GM23338 (cell line): ENCODE measurements around the gene HMGB4. TPM values are rescaled to one million over a fixed set of nuclear protein-coding genes. Genes with fewer than 3 reads are reported as not detected.

Experiments used
- ATAC-seq: fragments of 200-7000 bp; cut with Tn5 transposase; 3 replicates; pipeline ENCODE4 v1.9.1; 2020
- DNase-seq: peaks from one replicate; pipeline ENCODE4 v3.0.0-alpha.2; 2015; ENCODE audit warnings: low spot score
- H2AFZ ChIP-seq: fragments of 200-600 bp; sonication (generic); 2 replicates; pipeline ENCODE4 v1.8.0; 2016; ENCODE audit warnings: antibody characterized with exemption, mild to moderate bottlenecking, moderate library complexity
- H3F3A ChIP-seq: fragments of 200-600 bp; sonication (generic); replicated peaks from 2 replicates; pipeline ENCODE4 v1.8.0; 2017; ENCODE audit warnings: antibody characterized with exemption, mixed run types, low read depth
- H3K27ac ChIP-seq: fragments of 200-600 bp; sonication (generic); 2 replicates; pipeline ENCODE4 v1.6.1; 2016; ENCODE audit warnings: low read depth
- H3K27me3 ChIP-seq: fragments of 200-600 bp; sonication (generic); 2 replicates; pipeline ENCODE4 v1.8.0; 2016; ENCODE audit warnings: mild to moderate bottlenecking, mixed run types, moderate library complexity; ENCODE audit not compliant: insufficient read depth
- H3K36me3 ChIP-seq: fragments of 200-600 bp; sonication (generic); 2 replicates; pipeline ENCODE4 v1.8.0; 2016; ENCODE audit warnings: mild to moderate bottlenecking; ENCODE audit not compliant: insufficient read depth
- H3K4me1 ChIP-seq: fragments of 200-600 bp; sonication (generic); 2 replicates; pipeline ENCODE4 v1.8.0; 2016; ENCODE audit warnings: mild to moderate bottlenecking, moderate library complexity; ENCODE audit not compliant: insufficient read depth
- H3K4me2 ChIP-seq: fragments of 200-600 bp; sonication (generic); 2 replicates; pipeline ENCODE4 v1.7.1; 2017; ENCODE audit warnings: mixed run types
- H3K4me3 ChIP-seq: fragments of 200-600 bp; sonication (generic); 2 replicates; pipeline ENCODE4 v1.6.1; 2016; ENCODE audit warnings: mixed run types
- H3K79me2 ChIP-seq: fragments of 200-600 bp; sonication (generic); replicated peaks from 2 replicates; pipeline ENCODE4 v1.8.0; 2017; ENCODE audit warnings: mild to moderate bottlenecking; ENCODE audit not compliant: insufficient read depth
- H3K9me2 ChIP-seq: fragments of 200-600 bp; sonication (generic); 2 replicates; pipeline ENCODE4 v1.8.0; 2017; ENCODE audit not compliant: insufficient read depth
- H4K20me1 ChIP-seq: fragments of 200-600 bp; sonication (generic); replicated peaks from 2 replicates; pipeline ENCODE4 v1.8.0; 2017; ENCODE audit warnings: mild to moderate bottlenecking; ENCODE audit not compliant: insufficient read depth
- H3K27ac Mint-ChIP-seq: 2 replicates; pipeline ENCODE4 v1.8.0; 2020; ENCODE audit warnings: inconsistent platforms, mild to moderate bottlenecking, moderate library complexity, mixed read lengths
- H3K27me3 Mint-ChIP-seq: 3 replicates; pipeline ENCODE4 v1.8.0; 2022; ENCODE audit warnings: low read depth, mild to moderate bottlenecking, moderate library complexity, mixed read lengths, inconsistent platforms; ENCODE audit not compliant: insufficient read depth, poor library complexity
- H3K36me3 Mint-ChIP-seq: 3 replicates; pipeline ENCODE4 v1.8.0; 2021; ENCODE audit warnings: low read depth, mild to moderate bottlenecking, inconsistent platforms, moderate library complexity, mixed read lengths
- H3K4me1 Mint-ChIP-seq: 3 replicates; pipeline ENCODE4 v1.8.0; 2020; ENCODE audit warnings: mild to moderate bottlenecking, inconsistent platforms, mixed read lengths
- H3K4me3 Mint-ChIP-seq: 3 replicates; pipeline ENCODE4 v1.8.0; 2021; ENCODE audit warnings: moderate library complexity, mild to moderate bottlenecking, inconsistent platforms, mixed read lengths
- H3K9me3 Mint-ChIP-seq: 3 replicates; pipeline ENCODE4 v1.8.0; 2020; ENCODE audit warnings: moderate library complexity, mild to moderate bottlenecking, inconsistent platforms, mixed read lengths
- EZH2 ChIP-seq: fragments of 200-600 bp; sonication (generic); IDR thresholded peaks from one replicate; pipeline ENCODE4 v1.8.0; 2017; ENCODE audit warnings: antibody characterized with exemption, mild to moderate bottlenecking, low read depth; ENCODE audit not compliant: unreplicated experiment
- JUNB ChIP-seq: IDR thresholded peaks from one replicate; pipeline ENCODE4 v1.6.1; 2016; ENCODE audit warnings: antibody characterized with exemption; ENCODE audit not compliant: unreplicated experiment
- NANOG ChIP-seq: IDR thresholded peaks from 2 replicates; pipeline ENCODE4 v1.6.1; 2016; ENCODE audit warnings: antibody characterized with exemption, borderline replicate concordance
- POLR2AphosphoS5 ChIP-seq: IDR thresholded peaks from 2 replicates; pipeline ENCODE4 v1.6.1; 2016; ENCODE audit warnings: antibody characterized with exemption, low read depth
- STAT1 ChIP-seq: IDR thresholded peaks from one replicate; pipeline ENCODE4 v1.6.1; 2016; ENCODE audit warnings: antibody characterized with exemption; ENCODE audit not compliant: unreplicated experiment
- polyA plus RNA-seq: library from polyadenylated mRNA; unstranded; fragments of >200 nt; fragmentation: Nextera tagmentation; extraction: Ambion mirVana; gene quantifications from 2 replicates; pipeline ENCODE4 v1.2.1, GENCODE V29; 2016
- total RNA-seq: library from RNA; depleted of rRNA; stranded (reverse); fragments of >200 nt; shearing (Covaris generic); gene quantifications from 2 replicates; pipeline ENCODE4 v1.2.3, GENCODE V29; 2014
- TF ChIP-seq, protein P1 (sequence below): IDR thresholded peaks from 2 replicates; pipeline ENCODE4 v1.6.1; 2016; ENCODE audit warnings: antibody characterized with exemption
- TF ChIP-seq, protein P2 (sequence below): IDR thresholded peaks from one replicate; pipeline ENCODE4 v1.6.1; 2018; ENCODE audit warnings: antibody characterized with exemption; ENCODE audit not compliant: unreplicated experiment
- TF ChIP-seq, protein P3 (sequence below), 2 experiments: fragments of 200-600 bp in 1 of 2; sonication (generic) in 1 of 2; conservative IDR thresholded peaks; 2 replicates each; pipeline versions ENCODE4 v1.5.1 to v1.6.1; 2016 to 2017; ENCODE audit warnings: antibody characterized with exemption in 2 of 2, low read depth in 2 of 2, mild to moderate bottlenecking in 2 of 2, moderate library complexity in 1 of 2

Gene HMGB4
- total and polyA plus RNA-seq, 2 experiments from 2014 or later, result not detected

DNA sequence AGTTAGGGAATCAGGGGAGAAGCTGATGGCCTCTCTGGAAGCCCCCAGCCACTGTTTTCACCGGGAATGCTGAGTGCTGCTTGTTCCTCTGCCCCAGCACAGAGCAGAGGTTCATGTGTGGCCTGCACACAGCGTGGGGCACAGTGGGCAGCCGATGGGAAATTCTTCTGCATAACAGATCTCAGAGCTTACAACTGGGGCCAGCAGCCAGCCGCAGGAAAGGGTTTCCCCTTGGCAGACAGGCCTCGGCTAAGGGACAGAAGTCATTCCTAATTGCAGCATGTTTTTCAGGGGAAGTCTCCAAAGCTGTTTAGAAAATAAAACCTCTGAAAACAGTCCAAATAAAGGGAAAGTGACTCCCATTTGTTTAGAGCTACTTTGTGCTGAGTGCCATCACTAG lies 22.6 kb downstream of the HMGB4 start (continued):
- TF ChIP-seq, protein P1, sequence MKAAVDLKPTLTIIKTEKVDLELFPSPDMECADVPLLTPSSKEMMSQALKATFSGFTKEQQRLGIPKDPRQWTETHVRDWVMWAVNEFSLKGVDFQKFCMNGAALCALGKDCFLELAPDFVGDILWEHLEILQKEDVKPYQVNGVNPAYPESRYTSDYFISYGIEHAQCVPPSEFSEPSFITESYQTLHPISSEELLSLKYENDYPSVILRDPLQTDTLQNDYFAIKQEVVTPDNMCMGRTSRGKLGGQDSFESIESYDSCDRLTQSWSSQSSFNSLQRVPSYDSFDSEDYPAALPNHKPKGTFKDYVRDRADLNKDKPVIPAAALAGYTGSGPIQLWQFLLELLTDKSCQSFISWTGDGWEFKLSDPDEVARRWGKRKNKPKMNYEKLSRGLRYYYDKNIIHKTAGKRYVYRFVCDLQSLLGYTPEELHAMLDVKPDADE, result no peak
- TF ChIP-seq POLR2AphosphoS5, result no peak

DNA sequence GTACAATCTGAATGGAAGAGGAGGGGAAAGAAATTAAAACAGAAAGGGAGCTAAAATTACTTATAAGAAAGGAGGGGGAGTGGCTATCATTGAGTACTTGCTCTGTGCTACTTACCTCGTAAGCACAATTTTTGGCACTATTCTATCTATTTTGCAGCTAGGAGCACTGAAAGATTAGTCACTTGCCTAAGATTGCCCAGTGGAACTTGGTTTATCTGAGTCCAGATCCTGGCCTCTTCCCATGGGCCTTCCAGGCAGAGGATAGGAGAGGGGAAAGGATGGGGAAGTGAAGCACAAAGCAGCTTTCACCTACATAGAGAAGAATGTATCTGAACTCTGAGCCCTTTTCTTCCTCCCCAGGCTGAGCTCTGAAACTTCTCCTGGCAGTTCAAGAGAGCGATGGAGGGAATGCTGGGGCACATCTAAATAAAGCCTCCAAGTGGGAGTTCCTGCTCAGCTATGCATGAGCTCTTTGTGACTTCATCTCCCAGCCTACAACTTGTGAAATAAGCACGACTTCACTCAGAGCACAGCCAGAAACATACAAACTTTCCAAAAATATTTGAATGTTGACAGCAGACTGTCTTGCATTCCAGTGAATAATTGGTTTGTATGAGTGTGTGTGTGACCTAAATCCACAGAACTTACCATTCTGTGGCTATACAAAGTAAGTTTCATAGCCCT lies 29.4 kb downstream of the HMGB4 start:
- DNase-seq, result no peak
- H2AFZ ChIP-seq, result no peak overlapping the region
- no peak overlapping the region for H3K4me2 ChIP-seq

More for the DNA sequence above, 29.4 kb downstream of the HMGB4 start:
- H3K4me1 ChIP-seq, result no peaks in the 10 kb centered on the region
- TF ChIP-seq, protein P2, sequence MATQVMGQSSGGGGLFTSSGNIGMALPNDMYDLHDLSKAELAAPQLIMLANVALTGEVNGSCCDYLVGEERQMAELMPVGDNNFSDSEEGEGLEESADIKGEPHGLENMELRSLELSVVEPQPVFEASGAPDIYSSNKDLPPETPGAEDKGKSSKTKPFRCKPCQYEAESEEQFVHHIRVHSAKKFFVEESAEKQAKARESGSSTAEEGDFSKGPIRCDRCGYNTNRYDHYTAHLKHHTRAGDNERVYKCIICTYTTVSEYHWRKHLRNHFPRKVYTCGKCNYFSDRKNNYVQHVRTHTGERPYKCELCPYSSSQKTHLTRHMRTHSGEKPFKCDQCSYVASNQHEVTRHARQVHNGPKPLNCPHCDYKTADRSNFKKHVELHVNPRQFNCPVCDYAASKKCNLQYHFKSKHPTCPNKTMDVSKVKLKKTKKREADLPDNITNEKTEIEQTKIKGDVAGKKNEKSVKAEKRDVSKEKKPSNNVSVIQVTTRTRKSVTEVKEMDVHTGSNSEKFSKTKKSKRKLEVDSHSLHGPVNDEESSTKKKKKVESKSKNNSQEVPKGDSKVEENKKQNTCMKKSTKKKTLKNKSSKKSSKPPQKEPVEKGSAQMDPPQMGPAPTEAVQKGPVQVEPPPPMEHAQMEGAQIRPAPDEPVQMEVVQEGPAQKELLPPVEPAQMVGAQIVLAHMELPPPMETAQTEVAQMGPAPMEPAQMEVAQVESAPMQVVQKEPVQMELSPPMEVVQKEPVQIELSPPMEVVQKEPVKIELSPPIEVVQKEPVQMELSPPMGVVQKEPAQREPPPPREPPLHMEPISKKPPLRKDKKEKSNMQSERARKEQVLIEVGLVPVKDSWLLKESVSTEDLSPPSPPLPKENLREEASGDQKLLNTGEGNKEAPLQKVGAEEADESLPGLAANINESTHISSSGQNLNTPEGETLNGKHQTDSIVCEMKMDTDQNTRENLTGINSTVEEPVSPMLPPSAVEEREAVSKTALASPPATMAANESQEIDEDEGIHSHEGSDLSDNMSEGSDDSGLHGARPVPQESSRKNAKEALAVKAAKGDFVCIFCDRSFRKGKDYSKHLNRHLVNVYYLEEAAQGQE, result no peak
- no peak for TF ChIP-seq JUNB
- TF ChIP-seq, protein P1, result no peak
- TF ChIP-seq, protein P3, sequence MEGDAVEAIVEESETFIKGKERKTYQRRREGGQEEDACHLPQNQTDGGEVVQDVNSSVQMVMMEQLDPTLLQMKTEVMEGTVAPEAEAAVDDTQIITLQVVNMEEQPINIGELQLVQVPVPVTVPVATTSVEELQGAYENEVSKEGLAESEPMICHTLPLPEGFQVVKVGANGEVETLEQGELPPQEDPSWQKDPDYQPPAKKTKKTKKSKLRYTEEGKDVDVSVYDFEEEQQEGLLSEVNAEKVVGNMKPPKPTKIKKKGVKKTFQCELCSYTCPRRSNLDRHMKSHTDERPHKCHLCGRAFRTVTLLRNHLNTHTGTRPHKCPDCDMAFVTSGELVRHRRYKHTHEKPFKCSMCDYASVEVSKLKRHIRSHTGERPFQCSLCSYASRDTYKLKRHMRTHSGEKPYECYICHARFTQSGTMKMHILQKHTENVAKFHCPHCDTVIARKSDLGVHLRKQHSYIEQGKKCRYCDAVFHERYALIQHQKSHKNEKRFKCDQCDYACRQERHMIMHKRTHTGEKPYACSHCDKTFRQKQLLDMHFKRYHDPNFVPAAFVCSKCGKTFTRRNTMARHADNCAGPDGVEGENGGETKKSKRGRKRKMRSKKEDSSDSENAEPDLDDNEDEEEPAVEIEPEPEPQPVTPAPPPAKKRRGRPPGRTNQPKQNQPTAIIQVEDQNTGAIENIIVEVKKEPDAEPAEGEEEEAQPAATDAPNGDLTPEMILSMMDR (conservative IDR thresholded peaks at IDR 0.05; ENCODE audit: low read depth in 2 of 2), result no peak
- TF ChIP-seq EZH2, result no peak
- TF ChIP-seq STAT1, result no peak
- no peak for TF ChIP-seq NANOG
- no peaks in the 10 kb centered on the region for H3K36me3 ChIP-seq
- Mint-ChIP-seq H3K36me3 (peaks cover 11% of the 10 kb centered on the region), H3K27ac (no peak overlapping the region; the same call in 1 of the 2 replicates), H3K9me3 (peaks cover 3% of the 10 kb centered on the region; the same call in 1 of the 3 replicates), H3K4me3 (no peak overlapping the region), H3K27me3 (peaks cover 17% of the 10 kb centered on the region), H3K4me1 (peaks cover 8% of the 10 kb centered on the region)
- no peaks in the 10 kb centered on the region for H3K79me2 ChIP-seq
- no peak overlapping the region for H3K4me3 ChIP-seq
- no peaks in the 10 kb centered on the region for H3K9me2 ChIP-seq
- H3K27ac ChIP-seq, result no peak overlapping the region
- ATAC-seq, result no peak
- no peaks in the 10 kb centered on the region for H3K27me3 ChIP-seq
- no peaks in the 10 kb centered on the region for H4K20me1 ChIP-seq
- no peaks in the 10 kb centered on the region for H3F3A ChIP-seq
